ENCODE data around the gene TEX2. TPM values are rescaled to one million over a fixed set of nuclear protein-coding genes. Genes with fewer than 3 reads are reported as not detected.

The TEX2 gene
- total RNA-seq, 1 experiment from 2014 or later, result 20.2 TPM

Other genes starting within 250 kb of the TEX2 start
- gene ICAM2, start 242.6 kb downstream of the TEX2 start, total RNA-seq (2022), result 1.9 and 2.0 TPM in 2 replicates
- gene ERN1, start 133.1 kb downstream of the TEX2 start, total RNA-seq (2022), result 24.3 and 27.5 TPM in 2 replicates
- gene PECAM1, start 127.6 kb upstream of the TEX2 start, total RNA-seq (2022), result 4.0 and 4.7 TPM in 2 replicates
- not detected in 2 replicates for gene MILR1, start 185.9 kb upstream of the TEX2 start, total RNA-seq (2022)
- gene POLG2, start 233.8 kb upstream of the TEX2 start, total RNA-seq (2022), result 28.9 and 32.9 TPM in 2 replicates
- gene DDX5, start 243.0 kb upstream of the TEX2 start, total RNA-seq (2022), result 648 and 667 TPM in 2 replicates
- gene CEP95, start 243.7 kb upstream of the TEX2 start, total RNA-seq (2022), result 63.6 and 69.4 TPM in 2 replicates